Glutamatergic neuron (in vitro differentiated cells): ENCODE results near the gene KCNJ6. TPM values are rescaled to one million over a fixed set of nuclear protein-coding genes. Genes with fewer than 3 reads are reported as not detected.

Source experiments
- DNase-seq: peaks from one replicate; pipeline ENCODE4 v3.0.0; 2022
- H3K27ac Mint-ChIP-seq: one replicate; pipeline ENCODE4 v1.8.0; 2020; ENCODE audit warnings: mild to moderate bottlenecking, mixed read lengths, inconsistent platforms; ENCODE audit not compliant: unreplicated experiment
- H3K27me3 Mint-ChIP-seq: one replicate; pipeline ENCODE4 v1.8.0; 2020; ENCODE audit warnings: mild to moderate bottlenecking, moderate library complexity, mixed read lengths, inconsistent platforms; ENCODE audit not compliant: unreplicated experiment
- H3K36me3 Mint-ChIP-seq: one replicate; pipeline ENCODE4 v1.8.0; 2020; ENCODE audit warnings: mild to moderate bottlenecking, mixed read lengths, inconsistent platforms; ENCODE audit not compliant: unreplicated experiment
- H3K4me1 Mint-ChIP-seq: one replicate; pipeline ENCODE4 v1.8.0; 2020; ENCODE audit warnings: mild to moderate bottlenecking, low read depth, mixed read lengths, inconsistent platforms; ENCODE audit not compliant: unreplicated experiment
- H3K4me3 Mint-ChIP-seq: one replicate; pipeline ENCODE4 v1.8.0; 2020; ENCODE audit warnings: mild to moderate bottlenecking, mixed read lengths, inconsistent platforms; ENCODE audit not compliant: unreplicated experiment
- H3K9me3 Mint-ChIP-seq: one replicate; pipeline ENCODE4 v1.8.0; 2020; ENCODE audit warnings: mild to moderate bottlenecking, moderate library complexity, mixed read lengths, inconsistent platforms; ENCODE audit not compliant: unreplicated experiment
- CTCF ChIP-seq: fragments of 200-600 bp; sonication (generic); IDR thresholded peaks from one replicate; pipeline ENCODE4 v1.5.0; 2021; ENCODE audit not compliant: partially characterized antibody, unreplicated experiment
- total RNA-seq: library from RNA; stranded (reverse); fragmentation: NEBNext Ultra II Directional; extraction: Animal tissue kit (Norgen Biotek cat#: 25700); gene quantifications from one replicate; pipeline ENCODE4 v1.2.1, GENCODE V29; 2021; ENCODE audit not compliant: unreplicated experiment

The KCNJ6 gene
- total RNA-seq, 1 donor from 2014 or later: 80.5 TPM

- peaks cover 18% of the 10 kb centered on the region for H3K9me3 Mint-ChIP-seq
- H3K27me3 Mint-ChIP-seq: peaks cover 7% of the 10 kb centered on the region
- no peak for TF ChIP-seq CTCF
- no peak overlapping the region for H3K27ac Mint-ChIP-seq
- H3K4me3 Mint-ChIP-seq: no peak overlapping the region
- DNase-seq: no peak
- H3K4me1 Mint-ChIP-seq: peaks cover 34% of the 10 kb centered on the region
- peaks cover 7% of the 10 kb centered on the region for H3K36me3 Mint-ChIP-seq
These were observed 145.8 kb downstream of the KCNJ6 start for GRCh38 chr21:37770461-37770860.

- Mint-ChIP-seq H3K9me3 (peaks cover 22% of the 10 kb centered on the region), H3K4me3 (no peak overlapping the region), H3K36me3 (peaks cover 7% of the 10 kb centered on the region), H3K27me3 (peaks cover 7% of the 10 kb centered on the region), H3K27ac (peak overlapping the region; percentile 82), H3K4me1 (peaks cover 39% of the 10 kb centered on the region)
- DNase-seq: no peak
- no peak for TF ChIP-seq CTCF
These were observed 146.6 kb downstream of the KCNJ6 start for GRCh38 chr21:37769656-37770055.

- peak; percentile 44 for DNase-seq
- Mint-ChIP-seq H3K9me3 (peaks cover 26% of the 10 kb centered on the region), H3K4me3 (peak overlapping the region; percentile 38), H3K27ac (peak overlapping the region; percentile 98), H3K4me1 (peaks cover 49% of the 10 kb centered on the region), H3K36me3 (peaks cover 4% of the 10 kb centered on the region), H3K27me3 (peaks cover 9% of the 10 kb centered on the region)
- TF ChIP-seq CTCF: no peak
These were observed 148.3 kb downstream of the KCNJ6 start for GRCh38 chr21:37767984-37768383.

- no peak for TF ChIP-seq CTCF
- H3K4me1 Mint-ChIP-seq: peaks cover 58% of the 10 kb centered on the region
- H3K27ac Mint-ChIP-seq: peak overlapping the region; percentile 98
- peaks cover 29% of the 10 kb centered on the region for H3K9me3 Mint-ChIP-seq
- H3K36me3 Mint-ChIP-seq: no peaks in the 10 kb centered on the region
- peaks cover 9% of the 10 kb centered on the region for H3K27me3 Mint-ChIP-seq
- H3K4me3 Mint-ChIP-seq: no peak overlapping the region
- DNase-seq: no peak
These were observed 150.1 kb downstream of the KCNJ6 start for GRCh38 chr21:37766129-37766528.

GRCh38 chr21:37765221-37765900 is 150.9 kb downstream of the KCNJ6 start:
- Mint-ChIP-seq H3K4me1 (peaks cover 56% of the 10 kb centered on the region), H3K27me3 (peaks cover 9% of the 10 kb centered on the region), H3K4me3 (no peak overlapping the region), H3K36me3 (no peaks in the 10 kb centered on the region), H3K9me3 (peaks cover 30% of the 10 kb centered on the region), H3K27ac (peak overlapping the region; percentile 3)
- no peak for TF ChIP-seq CTCF
- DNase-seq: no peak
